ENCODE data around the gene UBE2G2. TPM values are rescaled to one million over a fixed set of nuclear protein-coding genes. Genes with fewer than 3 reads are reported as not detected.

The UBE2G2 gene
- total RNA-seq, 4 donors from 2014 or later = 38.4 to 75.1 (median 67.4) TPM

DNA sequence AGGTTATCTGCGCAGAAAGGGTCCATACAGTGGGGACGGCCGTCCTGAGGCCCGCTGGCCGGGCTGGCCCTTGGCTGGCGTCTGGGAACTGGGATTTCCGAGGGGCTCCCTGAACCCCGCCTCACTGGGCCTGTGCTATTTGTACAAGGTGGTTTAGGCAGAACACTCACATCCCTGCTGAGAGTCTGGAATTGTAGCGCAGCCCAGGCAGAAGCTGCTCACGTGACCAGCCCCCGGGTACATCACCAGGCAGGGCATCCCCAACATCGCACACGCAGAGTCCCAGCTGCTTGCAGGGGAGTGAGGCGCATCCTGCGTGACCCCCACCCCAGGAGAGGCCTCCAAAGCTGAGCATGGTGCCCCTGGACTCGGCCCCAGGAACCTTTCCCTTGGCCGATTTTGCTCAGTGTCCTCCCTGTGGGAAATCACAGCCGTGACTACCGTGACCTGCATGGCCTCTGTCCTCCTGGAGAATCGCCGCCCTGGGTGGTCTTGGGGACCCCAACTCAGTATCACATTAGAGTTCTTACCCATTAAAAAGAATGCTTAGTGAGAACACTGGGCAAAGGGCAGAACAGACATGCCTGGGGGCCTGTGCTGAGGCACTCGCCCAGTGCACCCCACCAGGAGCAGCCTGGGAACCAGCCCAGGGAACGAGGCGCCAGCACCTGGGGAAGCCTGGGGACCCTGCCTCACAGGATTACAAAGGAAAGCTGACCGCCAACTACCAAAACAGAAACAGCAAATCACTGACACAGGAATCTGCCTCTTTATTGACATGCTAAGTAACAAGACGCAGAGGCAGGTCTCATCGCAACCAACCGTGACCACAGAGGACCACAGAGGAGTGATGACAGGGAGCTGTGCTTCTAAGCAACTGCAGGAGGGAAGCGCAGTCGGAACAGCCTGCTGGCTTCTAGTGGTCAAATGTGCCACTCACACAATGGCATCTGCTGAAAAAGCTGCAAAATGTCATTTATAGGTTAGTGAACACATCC lies 33.5 kb downstream of the UBE2G2 start:
- Histone ChIP-seq H3K4me3 (no peak overlapping the region), H3K27ac (no peak overlapping the region), H3K9me3 (no peaks in the 10 kb centered on the region), H3K36me3 (no peaks in the 10 kb centered on the region), H3K27me3 (no peaks in the 10 kb centered on the region), H3K4me1 (no peaks in the 10 kb centered on the region)
- intact Hi-C loops (cut with DNase I; ENCODE audit: low total_unique reads) = no loop called here
- DNase-seq = no peak
- TF ChIP-seq, protein P1, sequence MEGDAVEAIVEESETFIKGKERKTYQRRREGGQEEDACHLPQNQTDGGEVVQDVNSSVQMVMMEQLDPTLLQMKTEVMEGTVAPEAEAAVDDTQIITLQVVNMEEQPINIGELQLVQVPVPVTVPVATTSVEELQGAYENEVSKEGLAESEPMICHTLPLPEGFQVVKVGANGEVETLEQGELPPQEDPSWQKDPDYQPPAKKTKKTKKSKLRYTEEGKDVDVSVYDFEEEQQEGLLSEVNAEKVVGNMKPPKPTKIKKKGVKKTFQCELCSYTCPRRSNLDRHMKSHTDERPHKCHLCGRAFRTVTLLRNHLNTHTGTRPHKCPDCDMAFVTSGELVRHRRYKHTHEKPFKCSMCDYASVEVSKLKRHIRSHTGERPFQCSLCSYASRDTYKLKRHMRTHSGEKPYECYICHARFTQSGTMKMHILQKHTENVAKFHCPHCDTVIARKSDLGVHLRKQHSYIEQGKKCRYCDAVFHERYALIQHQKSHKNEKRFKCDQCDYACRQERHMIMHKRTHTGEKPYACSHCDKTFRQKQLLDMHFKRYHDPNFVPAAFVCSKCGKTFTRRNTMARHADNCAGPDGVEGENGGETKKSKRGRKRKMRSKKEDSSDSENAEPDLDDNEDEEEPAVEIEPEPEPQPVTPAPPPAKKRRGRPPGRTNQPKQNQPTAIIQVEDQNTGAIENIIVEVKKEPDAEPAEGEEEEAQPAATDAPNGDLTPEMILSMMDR (IDR thresholded peaks at IDR 0.05) = no peak
- no peak for TF ChIP-seq POLR2A (IDR thresholded peaks at IDR 0.05)

DNA sequence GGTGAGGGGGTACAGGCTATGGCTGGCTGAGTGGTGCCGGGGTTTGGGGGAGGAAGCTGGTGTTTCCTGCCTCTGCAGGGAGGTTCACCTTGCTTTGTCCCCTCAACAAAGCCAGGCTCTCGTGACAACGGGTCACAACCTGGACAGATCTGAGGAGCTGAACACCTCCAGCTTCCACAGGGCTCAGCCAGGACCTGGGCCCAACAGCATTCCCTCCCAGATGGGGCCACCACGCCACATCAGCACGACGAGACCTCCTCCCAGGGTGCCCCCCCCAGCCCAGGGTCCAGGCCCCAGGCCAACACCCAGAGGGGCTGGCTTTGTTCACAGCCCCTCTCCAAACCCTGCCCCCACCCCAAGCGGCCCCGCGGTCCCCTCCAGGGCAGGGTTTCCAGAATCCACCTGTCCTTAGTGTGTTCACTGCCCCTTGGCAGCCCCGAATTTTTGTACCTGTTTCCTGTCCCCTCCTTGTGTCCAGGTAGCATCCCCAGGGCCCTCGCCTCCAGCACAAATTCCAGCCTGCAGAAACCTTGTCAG lies 34.7 kb downstream of the UBE2G2 start:
- TF ChIP-seq, protein P1 (IDR thresholded peaks at IDR 0.05) = no peak
- TF ChIP-seq POLR2A (IDR thresholded peaks at IDR 0.05) = no peak
- intact Hi-C loops (cut with DNase I; ENCODE audit: low total_unique reads) = no loop called here
- no peak overlapping the region for H3K27ac ChIP-seq

DNA sequence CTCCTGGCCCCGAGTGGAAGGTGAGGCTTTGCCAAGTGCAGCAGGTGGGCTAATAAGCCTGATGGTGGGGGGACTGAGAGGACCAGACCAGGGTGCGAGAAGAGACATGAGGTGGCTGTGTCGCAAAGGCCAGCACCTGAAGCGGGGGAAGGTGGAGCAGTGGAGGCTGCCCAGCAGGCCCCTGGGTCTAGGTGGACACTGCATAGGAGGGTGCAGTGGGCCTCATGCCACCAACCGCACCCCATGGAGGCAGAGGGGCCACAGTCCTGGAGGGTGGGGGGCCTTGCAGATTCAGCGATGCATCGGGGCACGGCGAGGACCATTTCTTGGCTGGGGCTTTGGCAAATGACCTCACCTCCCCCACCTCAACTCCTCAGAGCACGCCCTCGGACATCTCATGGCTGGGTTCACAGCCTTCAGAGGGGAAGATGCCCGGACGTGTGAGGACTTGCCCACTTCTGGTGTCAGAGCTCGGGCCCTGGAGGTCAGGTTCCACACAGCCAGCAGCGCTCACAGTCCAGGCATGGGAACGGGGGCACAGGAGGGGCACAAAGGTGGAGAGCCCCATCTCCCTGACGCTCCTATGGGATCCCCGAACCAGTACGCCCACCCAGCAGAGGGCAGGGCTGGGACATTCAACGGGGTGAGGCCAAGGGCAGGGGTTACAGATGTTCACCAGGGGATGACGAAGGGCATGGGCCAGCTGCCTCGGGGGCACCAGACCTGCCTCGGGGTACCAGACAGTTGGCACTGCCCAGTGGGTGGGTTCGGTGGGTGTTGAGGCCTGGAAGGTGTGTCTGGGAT lies 35.4 kb downstream of the UBE2G2 start:
- no peak overlapping the region for H3K27ac ChIP-seq
- no peak for DNase-seq
- TF ChIP-seq, protein P1 (IDR thresholded peaks at IDR 0.05) = no peak
- no peak for TF ChIP-seq POLR2A (IDR thresholded peaks at IDR 0.05)
- H3K4me3 ChIP-seq = no peak overlapping the region
- H3K9me3 ChIP-seq = no peaks in the 10 kb centered on the region
- H3K27me3 ChIP-seq = no peaks in the 10 kb centered on the region
- intact Hi-C loops (cut with DNase I; ENCODE audit: low total_unique reads) = no loop called here
- no peaks in the 10 kb centered on the region for H3K4me1 ChIP-seq
- no peaks in the 10 kb centered on the region for H3K36me3 ChIP-seq

More for the DNA sequence above, 34.7 kb downstream of the UBE2G2 start:
- H3K27me3 ChIP-seq = no peaks in the 10 kb centered on the region
- DNase-seq = no peak
- no peak overlapping the region for H3K4me3 ChIP-seq
- H3K9me3 ChIP-seq = no peaks in the 10 kb centered on the region
- no peaks in the 10 kb centered on the region for H3K4me1 ChIP-seq
- no peaks in the 10 kb centered on the region for H3K36me3 ChIP-seq

DNA sequence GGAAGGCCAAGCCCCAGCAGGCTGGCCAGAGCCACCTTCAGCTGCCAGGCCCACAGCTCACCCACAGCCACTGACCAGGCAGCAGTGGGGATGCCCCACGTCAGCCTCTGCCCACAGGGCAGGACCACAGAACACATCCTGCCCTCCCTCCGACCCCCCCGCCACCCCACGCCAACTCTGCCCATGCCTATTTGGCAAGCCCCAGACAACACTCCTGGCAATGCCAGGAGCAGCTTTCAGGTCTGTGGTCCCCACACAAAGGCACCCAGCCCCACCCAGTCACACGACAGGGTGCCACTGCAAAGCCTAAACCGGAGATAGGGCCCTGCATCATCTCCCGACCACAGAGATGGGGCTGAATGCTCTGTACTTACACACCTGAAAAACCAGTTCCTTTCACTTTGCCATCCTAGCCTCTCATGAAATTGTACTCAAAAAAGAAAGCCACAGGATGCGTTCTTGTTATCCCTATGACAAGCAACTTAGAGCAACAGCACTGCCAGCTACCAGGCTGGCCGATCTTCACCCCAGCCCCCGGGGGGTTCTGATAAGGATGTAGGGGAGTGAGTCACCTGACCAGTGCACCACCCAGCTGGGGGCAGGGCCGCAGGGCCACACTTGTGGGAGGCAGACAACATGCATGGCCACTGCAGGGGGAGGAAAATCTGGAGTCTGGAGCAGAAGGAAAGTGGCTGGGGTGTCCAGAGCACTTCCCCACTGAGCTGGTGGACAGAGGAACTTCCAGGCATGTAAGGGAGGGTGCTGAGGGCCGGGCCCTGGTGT lies 36.2 kb downstream of the UBE2G2 start:
- intact Hi-C loops (cut with DNase I; ENCODE audit: low total_unique reads) = no loop called here
- no peak overlapping the region for H3K27ac ChIP-seq
- H3K27me3 ChIP-seq = no peaks in the 10 kb centered on the region
- no peaks in the 10 kb centered on the region for H3K36me3 ChIP-seq
- DNase-seq = no peak
- H3K4me1 ChIP-seq = no peaks in the 10 kb centered on the region
- no peaks in the 10 kb centered on the region for H3K9me3 ChIP-seq
- TF ChIP-seq, protein P1 (IDR thresholded peaks at IDR 0.05) = no peak
- no peak for TF ChIP-seq POLR2A (IDR thresholded peaks at IDR 0.05)
- no peak overlapping the region for H3K4me3 ChIP-seq
